ENCODE data around the gene PPIA. TPM values are rescaled to one million over a fixed set of nuclear protein-coding genes. Genes with fewer than 3 reads are reported as not detected.

PPIA gene
- polyA plus RNA-seq, 1 of the 3 experiments (the other 2 are of a cell fraction) = 6,267 TPM

DNA sequence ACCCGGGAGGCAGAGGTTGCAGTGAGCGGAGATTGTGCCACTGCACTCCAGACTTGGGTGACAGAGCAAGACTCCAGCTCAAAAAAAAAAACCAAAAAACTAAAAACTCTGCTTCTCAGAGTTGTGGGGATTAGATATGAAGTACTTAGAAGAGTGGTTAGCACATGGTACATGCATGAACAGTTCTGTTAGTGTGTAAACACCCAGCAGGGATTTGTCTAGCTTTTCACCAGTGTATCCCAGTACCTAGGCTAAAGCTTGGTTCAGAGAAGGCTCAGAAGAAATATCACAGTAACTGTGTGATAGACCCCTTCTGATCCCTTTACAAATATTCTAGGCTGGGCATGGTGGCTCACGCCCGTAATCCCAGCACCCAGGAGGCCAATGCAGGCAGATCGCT lies 9.5 kb downstream of the PPIA start:
- Histone ChIP-seq H2AFZ (ENCODE audit: low read depth) (no peak overlapping the region), H3K4me3 (ENCODE audit: low read depth in 2 of 2, low read length in 1 of 2) (no peak overlapping the region), H3K9me2 (no peaks in the 10 kb centered on the region), H3K9me3 (no peaks in the 10 kb centered on the region), H4K20me1 (ENCODE audit: insufficient read depth) (peaks cover 37% of the 10 kb centered on the region), H3F3A (replicated peaks; ENCODE audit: insufficient read depth) (peaks cover 75% of the 10 kb centered on the region), H3K79me2 (ENCODE audit: insufficient read depth) (peaks cover 19% of the 10 kb centered on the region), H3K27ac (ENCODE audit: low read depth in 2 of 2, low read length in 1 of 2) (no peak overlapping the region), H3K36me3 (replicated peaks in 1 of 2; ENCODE audit: control insufficient read depth in 1 of 2, insufficient read depth in 2 of 2, low read length in 1 of 2) (peaks cover 19 to 38% of the 10 kb centered on the region in 2 experiments), H3K27me3 (ENCODE audit: insufficient read depth) (no peaks in the 10 kb centered on the region), H3K4me1 (ENCODE audit: control insufficient read depth in 1 of 2, insufficient read depth in 2 of 2, low read depth in 1 of 2, low read length in 1 of 2) (no peaks in the 10 kb centered on the region), H3K4me2 (no peak overlapping the region), H3K9ac (no peak overlapping the region)
- no peak for DNase-seq
- 95% methylated on average over 5 of the region's 5 CpGs for WGBS (ENCODE audit: low lambda C conversion rate)
- TF ChIP-seq ELF1 (IDR thresholded peaks at IDR 0.05) = no peak
- no peak for TF ChIP-seq MXI1 (IDR thresholded peaks at IDR 0.05; ENCODE audit: low read depth, low read length)
- no peak for TF ChIP-seq GABPA (IDR thresholded peaks at IDR 0.05; ENCODE audit: low read depth)
- TF ChIP-seq RAD21 (IDR thresholded peaks at IDR 0.05; ENCODE audit: low read length) = no peak
- TF ChIP-seq, protein P1, sequence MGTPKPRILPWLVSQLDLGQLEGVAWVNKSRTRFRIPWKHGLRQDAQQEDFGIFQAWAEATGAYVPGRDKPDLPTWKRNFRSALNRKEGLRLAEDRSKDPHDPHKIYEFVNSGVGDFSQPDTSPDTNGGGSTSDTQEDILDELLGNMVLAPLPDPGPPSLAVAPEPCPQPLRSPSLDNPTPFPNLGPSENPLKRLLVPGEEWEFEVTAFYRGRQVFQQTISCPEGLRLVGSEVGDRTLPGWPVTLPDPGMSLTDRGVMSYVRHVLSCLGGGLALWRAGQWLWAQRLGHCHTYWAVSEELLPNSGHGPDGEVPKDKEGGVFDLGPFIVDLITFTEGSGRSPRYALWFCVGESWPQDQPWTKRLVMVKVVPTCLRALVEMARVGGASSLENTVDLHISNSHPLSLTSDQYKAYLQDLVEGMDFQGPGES (IDR thresholded peaks at IDR 0.05; ENCODE audit: low read depth, low read length) = no peak
- TF ChIP-seq, protein P2, sequence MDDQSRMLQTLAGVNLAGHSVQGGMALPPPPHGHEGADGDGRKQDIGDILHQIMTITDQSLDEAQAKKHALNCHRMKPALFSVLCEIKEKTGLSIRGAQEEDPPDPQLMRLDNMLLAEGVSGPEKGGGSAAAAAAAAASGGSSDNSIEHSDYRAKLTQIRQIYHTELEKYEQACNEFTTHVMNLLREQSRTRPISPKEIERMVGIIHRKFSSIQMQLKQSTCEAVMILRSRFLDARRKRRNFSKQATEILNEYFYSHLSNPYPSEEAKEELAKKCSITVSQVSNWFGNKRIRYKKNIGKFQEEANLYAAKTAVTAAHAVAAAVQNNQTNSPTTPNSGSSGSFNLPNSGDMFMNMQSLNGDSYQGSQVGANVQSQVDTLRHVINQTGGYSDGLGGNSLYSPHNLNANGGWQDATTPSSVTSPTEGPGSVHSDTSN (IDR thresholded peaks at IDR 0.05) = no peak
- no peak for TF ChIP-seq RFX5 (IDR thresholded peaks at IDR 0.05; ENCODE audit: low read length)
- no peak for TF ChIP-seq EZH2phosphoT487 (IDR thresholded peaks at IDR 0.05; ENCODE audit: borderline replicate concordance, low read depth)
- TF ChIP-seq FOXJ3 (CRISPR knock-in tag; IDR thresholded peaks at IDR 0.05) = no peak
- TF ChIP-seq, protein P3, sequence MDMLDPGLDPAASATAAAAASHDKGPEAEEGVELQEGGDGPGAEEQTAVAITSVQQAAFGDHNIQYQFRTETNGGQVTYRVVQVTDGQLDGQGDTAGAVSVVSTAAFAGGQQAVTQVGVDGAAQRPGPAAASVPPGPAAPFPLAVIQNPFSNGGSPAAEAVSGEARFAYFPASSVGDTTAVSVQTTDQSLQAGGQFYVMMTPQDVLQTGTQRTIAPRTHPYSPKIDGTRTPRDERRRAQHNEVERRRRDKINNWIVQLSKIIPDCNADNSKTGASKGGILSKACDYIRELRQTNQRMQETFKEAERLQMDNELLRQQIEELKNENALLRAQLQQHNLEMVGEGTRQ (IDR thresholded peaks at IDR 0.05; ENCODE audit: borderline replicate concordance, low read depth, low read length) = no peak
- TF ChIP-seq, protein P4, sequence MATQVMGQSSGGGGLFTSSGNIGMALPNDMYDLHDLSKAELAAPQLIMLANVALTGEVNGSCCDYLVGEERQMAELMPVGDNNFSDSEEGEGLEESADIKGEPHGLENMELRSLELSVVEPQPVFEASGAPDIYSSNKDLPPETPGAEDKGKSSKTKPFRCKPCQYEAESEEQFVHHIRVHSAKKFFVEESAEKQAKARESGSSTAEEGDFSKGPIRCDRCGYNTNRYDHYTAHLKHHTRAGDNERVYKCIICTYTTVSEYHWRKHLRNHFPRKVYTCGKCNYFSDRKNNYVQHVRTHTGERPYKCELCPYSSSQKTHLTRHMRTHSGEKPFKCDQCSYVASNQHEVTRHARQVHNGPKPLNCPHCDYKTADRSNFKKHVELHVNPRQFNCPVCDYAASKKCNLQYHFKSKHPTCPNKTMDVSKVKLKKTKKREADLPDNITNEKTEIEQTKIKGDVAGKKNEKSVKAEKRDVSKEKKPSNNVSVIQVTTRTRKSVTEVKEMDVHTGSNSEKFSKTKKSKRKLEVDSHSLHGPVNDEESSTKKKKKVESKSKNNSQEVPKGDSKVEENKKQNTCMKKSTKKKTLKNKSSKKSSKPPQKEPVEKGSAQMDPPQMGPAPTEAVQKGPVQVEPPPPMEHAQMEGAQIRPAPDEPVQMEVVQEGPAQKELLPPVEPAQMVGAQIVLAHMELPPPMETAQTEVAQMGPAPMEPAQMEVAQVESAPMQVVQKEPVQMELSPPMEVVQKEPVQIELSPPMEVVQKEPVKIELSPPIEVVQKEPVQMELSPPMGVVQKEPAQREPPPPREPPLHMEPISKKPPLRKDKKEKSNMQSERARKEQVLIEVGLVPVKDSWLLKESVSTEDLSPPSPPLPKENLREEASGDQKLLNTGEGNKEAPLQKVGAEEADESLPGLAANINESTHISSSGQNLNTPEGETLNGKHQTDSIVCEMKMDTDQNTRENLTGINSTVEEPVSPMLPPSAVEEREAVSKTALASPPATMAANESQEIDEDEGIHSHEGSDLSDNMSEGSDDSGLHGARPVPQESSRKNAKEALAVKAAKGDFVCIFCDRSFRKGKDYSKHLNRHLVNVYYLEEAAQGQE (IDR thresholded peaks at IDR 0.05; ENCODE audit: low read depth, low read length) = no peak
- TF ChIP-seq, protein P5, sequence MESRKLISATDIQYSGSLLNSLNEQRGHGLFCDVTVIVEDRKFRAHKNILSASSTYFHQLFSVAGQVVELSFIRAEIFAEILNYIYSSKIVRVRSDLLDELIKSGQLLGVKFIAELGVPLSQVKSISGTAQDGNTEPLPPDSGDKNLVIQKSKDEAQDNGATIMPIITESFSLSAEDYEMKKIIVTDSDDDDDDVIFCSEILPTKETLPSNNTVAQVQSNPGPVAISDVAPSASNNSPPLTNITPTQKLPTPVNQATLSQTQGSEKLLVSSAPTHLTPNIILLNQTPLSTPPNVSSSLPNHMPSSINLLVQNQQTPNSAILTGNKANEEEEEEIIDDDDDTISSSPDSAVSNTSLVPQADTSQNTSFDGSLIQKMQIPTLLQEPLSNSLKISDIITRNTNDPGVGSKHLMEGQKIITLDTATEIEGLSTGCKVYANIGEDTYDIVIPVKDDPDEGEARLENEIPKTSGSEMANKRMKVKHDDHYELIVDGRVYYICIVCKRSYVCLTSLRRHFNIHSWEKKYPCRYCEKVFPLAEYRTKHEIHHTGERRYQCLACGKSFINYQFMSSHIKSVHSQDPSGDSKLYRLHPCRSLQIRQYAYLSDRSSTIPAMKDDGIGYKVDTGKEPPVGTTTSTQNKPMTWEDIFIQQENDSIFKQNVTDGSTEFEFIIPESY (IDR thresholded peaks at IDR 0.05; ENCODE audit: borderline replicate concordance, low read depth) = no peak
- no peak for TF ChIP-seq EP300 (IDR thresholded peaks at IDR 0.05; ENCODE audit: borderline replicate concordance in 1 of 2, low read depth in 1 of 2, low read length in 1 of 2)
- POLR2A ChIA-PET = interaction anchor here (1.2 kb wide), 2 partner anchors 9 to 330 kb away, joined by 3 to 6 read pairs; partner anchors contain the start of gene PPIA
- CTCF ChIA-PET = no interaction called here
